NCI-H82 treated with DMSO at 0.1 percent for 48 hours (cell line): ENCODE results near the gene CCDC188.
A peak's percentile ranks its signal among the peaks of the same experiment; 100 is the strongest.

Experiments used
- DNase-seq: peaks from one replicate; lab custom pipeline; 2025; ENCODE audit not compliant: unreplicated experiment; lab: John Stamatoyannopoulos, UW

The CCDC188 gene

DNA sequence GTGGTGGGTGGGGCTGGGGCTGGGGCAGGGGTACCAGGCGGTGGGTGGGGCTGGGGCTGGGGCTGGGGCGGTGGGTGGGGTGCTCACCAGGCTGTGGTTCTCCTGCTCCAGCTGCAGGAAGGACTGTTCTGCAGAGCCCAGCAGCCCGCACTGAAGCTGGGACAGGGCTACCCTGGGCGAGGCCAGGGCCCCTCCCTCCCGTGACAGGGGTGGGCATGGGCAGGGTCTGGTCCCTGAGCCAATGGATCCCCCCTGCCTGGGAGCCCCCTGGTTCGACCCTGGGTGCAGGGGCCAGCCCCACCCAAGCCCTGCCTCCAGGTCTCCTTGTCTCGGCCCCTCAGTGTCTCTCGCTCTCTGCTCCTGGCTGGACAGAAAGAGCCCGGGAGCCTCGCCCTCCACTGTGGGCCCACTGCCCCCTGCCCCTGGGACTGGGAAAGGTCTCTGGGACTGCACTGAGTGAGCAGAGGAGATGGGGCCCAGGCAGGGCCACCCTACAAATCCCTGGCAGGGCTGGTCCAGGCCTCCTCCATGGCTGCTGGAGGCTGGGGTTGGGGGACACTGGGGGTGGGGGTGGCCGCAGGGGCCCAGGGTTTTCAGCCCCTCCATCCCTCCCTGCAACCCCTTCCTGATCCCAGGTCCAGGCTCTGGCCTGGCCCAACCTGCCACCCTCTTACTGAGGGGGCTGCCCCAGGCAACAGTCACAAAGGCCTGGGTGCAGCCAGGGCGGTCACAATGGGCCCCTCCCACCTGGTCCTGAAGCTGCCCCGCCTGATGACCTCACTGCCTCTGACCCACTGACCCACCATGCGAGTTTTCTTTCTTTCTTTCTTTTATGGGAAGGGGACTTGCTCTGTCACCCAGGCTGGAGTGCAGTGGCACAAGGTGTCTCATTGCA, at the start of gene CCDC188:
Gene CCDC188, minus strand, starts transcription at position 675 of the 895 bp plus-strand sequence. Its CDS starts 69 bp downstream, at position 606.
- DNase-seq, result no peak

DNA sequence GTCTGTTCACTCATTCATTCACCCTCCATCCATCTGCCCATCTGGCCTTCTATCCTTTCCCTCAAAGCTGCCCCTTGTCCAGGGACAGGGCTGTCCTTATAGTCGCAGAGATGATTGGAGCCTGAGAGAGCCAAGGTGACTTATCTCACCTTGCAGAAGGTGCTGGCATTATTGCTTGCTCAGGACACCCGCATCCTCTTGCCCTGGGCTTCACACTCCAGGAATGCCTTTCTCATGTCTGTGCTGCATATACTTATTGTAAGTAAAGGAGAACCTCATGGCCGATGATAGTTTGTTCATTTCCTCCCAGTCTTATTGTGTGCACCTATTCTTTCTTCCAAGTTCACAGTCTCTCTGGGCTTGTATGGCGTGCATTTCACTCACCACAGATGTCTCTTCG, 49.1 kb upstream of the CCDC188 start:
- no peak for DNase-seq

DNA sequence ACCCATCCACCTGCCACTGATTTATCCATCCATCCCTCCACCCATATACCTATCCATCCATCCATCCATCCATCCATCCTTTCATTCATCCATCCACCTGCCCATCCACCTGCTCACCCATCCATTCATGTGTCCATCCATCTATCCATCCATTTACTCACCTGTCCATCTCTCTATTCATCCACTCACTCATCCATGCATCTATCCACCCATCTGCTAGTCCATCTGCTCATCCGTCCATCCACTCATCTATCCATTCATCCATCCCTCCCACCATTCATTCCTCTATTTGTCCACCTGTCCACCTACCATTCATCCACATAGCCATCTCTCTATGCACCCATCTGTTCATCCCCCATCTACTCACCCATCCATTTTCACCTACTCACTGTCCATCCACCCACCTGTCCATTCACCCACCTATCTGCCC, 48.6 kb upstream of the CCDC188 start:
- DNase-seq, result no peak

DNA sequence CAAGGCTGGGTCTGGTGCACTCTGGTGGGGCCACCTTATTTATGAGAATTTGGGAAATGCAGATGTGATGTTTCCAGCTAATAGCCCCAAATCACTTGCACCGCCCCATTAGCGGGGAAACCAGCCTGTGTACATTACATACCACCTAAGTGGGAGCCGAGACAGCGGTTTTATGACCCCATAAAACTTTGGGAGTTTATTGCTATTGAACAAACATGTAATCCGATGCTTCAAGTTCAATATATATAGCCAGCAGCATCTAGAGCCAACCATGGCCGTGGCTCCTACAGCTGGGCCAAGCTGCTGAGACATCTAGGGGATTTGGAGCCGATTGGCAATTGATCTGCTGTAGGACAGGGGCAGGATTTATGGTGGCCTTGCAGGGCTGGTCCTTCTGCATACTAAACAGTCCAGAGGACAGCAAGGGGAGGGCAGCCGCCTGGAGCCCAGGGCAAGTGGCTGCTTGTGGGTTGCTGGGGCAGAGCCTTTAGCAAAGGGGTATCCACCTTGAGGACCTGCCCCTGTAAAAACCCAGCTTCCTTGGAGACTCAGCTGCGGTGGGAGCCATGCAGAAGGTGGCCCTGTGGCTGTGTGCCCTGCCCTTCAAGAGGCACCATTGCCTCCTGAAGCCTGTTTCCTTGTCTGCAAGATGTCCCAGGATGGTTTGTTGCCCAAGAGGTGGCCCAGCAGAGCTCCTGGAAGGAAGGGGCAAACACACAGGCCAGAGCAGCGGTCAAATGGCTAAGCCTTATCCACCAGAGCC, 47.9 kb upstream of the CCDC188 start:
- DNase-seq, result no peak

DNA sequence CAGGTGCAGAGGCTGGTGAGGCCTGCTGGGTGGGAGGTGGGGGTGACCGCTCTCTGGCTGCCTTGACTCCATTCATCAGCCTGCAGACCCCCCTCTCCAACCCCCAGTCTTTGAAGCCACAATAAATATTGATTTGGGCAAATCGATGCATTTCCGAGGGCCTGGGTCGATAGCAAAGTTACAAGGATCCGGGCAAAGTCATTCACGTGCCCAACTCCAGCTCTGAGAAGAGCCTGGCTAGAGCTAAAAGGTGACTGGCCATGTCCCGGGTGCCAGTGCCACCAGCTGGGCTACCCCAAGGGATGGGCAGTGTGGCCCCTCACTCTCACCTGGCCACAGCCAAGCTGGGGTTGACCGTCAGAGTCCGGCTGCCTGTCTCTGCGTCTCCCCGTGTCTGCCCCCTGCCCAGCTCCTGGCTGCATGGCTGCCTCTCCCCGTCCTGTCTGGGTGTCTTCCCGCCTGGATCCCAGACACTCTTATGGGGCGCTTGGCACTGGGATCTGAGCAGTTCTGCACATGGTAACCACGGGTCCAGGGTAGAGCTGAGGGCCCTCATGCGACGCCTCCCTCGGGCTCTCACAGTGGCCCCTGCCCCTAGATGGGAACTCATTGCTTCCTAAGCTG, 46.7 kb upstream of the CCDC188 start:
- no peak for DNase-seq

DNA sequence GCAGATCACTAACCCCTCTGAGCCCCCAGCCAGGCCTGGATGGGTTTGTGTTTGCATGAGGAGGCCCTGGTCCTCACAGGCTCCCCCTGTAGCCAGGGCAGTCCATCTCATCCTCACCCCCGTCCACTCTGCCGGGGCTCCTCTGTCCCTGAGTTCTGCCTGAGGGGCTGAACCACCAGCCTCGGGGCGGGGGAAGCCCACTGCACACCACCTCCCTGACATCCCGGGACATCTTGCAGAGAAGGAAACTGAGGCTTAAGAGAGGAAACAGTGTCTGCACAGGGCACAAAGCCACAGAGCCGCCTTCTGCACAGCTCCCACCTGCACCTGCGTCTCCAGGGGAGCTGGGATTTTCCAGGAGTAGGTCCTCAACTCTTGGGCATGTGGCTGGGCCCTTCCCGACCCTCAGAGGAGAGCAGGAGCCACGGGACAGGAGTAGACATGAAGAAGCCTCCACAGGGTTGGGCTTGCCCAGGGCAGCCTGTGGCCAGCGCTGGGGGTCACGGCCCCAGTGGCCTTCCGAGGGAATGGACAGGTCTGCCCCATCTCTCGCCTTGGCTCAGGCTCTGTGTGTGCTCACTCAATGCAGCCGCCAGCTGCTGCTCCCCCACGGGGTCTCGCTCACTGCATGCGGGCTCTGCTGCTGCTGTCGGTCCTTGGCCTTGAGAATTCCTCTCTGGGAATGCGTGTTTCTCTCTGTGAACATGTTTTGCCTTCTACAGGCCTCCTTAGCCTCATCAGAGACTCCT, 45.4 kb upstream of the CCDC188 start:
- DNase-seq, result no peak

DNA sequence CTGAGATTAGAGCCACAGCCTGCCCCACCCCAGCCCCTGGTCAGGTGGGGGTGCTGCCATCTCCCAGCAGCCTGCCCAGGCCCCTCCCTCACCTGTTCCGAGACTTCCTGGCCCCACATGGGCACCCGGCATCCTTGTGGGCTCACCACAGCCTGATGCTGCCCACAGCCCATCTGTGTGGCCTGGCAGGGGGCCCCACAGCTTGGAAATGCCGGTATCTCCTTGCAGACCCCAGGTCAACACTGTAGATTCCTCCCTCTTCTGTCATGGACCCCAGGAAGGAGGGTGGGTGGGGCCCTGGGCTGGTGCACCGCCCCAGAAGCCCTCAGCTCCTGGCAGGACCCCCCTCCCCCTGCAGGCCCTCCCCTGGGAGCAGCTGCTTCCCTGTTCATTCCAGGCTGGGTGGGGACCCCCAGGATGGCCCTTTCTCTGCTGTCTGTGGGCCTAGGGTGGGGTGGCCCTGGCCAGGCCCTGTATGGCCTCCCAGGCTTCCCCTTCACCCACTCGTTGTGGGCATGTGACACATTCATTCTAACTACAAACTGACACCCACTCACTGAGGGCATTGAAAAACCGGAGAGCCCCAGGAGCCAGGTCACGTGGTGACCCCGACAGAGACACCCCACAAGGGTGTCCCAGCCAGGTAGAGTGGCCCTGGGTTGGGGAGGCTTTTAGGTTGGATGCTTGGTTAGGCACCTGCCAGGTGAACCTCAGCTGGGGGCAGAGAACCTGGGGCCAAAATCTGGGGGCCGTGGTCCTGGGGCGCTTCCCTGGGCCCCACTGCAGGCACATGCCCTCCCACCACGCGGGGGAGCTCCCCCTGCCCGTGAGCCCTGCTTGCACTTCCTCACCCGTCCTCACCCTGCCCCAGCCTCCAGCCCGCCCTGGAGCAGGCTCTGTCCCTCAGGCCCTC, 44.1 kb upstream of the CCDC188 start:
- no peak for DNase-seq

DNA sequence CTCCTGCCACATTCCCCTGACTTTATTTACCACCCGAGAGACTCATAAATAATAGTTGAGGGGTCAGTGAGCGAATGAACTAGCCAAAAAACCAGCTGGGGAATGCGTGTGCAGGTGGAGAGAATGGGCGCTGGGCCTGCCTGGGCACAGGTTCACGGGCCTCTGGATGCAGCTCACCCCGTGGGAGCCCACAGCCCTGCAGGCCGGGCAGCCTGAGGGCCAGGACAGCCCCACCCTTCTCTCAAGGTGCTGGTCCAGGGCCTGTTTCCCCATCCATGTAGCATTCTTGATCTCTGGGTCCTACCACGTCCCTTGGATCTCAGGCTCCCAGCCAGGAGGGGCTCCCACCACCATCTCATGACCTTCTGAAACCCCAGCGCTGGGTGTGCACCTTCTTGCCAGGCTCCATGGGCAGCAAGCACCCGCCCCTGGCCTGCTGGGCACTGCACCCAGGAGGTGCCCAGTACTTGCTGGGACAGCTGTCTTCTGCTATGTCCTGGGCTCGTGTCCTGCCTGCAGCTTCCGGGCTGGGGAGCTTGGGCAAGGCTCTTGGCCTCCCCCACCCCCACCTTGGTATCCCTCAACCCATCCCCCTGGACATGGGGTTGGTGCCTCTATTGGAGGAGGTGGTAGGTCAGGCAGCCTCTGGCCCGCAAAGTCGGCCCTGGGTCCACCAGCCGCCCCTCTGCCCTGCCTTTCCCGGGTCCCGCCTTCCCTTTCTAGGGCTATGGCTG, 43.1 kb upstream of the CCDC188 start:
- no peak for DNase-seq

DNA sequence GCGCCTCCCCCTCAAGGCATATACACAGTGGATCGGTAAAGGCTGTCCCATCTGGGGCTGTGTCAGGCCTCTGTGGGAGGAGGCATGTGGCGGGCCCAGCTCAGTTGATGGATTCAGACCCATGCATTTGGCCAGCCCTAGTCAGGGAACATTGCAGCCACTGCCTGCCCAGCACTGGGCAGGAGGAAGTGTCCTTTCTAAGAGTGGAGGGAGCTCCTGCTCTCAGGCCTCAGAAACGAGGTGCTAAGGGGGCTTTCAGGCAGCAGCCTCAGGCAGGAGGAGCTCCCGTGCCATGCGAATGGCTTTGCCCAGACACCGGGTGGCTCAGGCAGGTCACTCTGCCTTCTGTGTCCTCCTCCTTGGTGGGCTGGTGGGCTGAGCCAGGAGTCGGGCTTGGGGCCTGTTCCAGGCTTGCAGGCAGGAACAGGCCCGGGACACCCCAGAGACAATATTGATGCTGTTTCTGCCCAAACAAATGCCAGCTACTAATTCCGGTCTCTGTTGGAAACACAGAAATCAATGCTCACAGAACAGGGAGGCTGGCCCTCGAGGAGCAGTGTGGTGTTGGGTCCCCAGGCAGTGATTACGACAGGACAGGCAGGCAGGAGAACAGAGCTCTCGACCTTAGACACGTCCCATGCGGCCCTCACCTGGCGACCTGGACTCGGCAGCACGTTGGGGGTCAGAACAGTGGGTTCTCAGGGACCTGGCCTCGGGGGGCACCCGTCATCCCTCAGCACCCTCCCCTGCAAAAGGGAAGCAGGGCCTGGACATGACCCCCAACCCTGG, 42.3 kb upstream of the CCDC188 start:
- no peak for DNase-seq

DNA sequence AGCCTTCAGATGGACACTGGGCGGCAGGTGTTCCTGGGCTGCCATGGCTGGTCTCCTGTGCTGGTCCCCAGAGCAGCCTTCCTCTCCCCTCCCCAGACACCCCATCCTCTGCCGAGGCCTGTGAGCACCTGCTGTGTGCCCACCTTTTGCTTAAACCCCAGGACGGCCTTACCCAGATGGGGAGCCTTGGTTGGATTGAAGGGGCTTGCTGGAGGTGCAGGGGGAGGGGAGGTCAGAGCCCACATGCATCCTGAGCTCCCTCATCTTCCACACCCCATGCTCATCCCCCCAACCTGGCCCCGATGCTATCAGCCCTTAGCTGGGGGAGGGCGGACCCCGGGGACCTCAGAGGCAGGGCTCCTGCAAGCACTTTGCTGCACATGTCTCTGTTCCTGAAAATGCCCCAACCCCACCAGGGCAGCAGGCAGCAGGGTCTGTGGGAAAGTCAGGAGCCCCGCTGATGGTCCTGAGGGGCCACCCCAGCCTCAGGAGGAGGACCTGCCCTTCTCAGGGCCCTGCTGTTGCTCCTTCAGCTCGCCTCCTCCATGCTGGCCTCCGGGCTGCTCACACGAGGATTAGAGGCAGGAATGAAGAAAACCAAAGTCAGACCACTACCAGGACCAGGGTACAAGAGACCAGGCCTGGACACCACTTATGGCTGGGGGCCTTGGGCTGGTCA, 41.6 kb upstream of the CCDC188 start:
- DNase-seq, result no peak

DNA sequence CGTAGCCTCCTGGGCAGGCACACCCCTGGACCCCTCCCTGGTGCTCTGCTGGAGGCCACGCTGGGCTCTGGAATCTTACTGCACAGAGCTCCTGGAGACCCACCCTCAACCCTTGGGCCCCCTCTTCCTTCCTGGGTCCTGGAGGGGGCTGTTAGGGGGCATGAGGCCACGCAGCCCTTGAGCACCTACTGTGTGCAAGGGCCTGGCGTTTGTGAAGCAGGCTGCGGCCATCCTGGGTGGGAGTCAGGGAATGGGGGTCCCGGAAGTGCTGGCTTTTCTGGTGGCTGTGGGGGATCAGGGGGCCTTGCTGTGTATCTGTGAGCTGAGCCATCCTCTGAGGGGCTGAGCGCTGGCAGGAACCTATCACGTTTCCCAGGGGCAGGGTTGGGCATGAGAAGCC, 40.9 kb upstream of the CCDC188 start:
- no peak for DNase-seq

DNA sequence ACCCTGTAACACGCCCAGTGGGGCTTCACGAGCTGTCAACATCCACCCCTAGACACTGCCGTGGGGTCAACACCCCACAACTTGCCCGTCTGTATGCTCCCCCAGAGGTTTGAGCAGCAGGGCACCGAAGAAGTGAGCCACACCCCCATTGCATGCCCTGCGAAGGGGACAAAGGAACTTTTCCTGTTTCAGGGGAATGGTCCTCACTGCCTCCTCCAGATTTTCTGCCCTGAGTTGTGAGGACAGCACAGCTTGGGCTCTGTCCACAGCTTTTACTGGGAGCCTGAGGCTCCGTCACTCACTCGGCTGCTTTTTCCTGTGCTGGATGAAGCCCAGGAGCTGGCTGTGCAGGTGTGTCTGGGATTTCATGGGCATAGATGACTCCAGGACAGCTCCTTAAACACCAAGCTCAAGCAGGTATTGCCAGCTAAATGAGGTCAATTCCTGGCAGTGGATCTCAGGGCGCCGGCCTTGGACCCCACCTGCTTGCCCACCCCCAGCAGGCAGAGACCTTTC, 40.2 kb upstream of the CCDC188 start:
- no peak for DNase-seq

DNA sequence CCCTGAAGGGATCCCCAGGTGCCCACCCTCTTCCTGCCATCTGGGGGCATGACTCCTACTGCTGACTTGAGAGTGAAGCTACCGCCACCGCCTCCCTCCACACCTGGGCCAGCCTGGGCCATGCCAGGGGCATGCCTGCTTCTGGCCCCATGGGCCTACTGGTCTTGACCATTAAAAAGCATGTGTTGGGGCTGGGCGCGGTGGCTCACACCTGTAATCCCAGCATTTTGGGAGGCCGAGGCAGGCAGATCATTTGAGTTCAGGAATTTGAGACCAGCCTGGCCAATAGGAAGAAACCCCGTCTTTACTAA, 37.7 kb upstream of the CCDC188 start:
- no peak for DNase-seq

DNA sequence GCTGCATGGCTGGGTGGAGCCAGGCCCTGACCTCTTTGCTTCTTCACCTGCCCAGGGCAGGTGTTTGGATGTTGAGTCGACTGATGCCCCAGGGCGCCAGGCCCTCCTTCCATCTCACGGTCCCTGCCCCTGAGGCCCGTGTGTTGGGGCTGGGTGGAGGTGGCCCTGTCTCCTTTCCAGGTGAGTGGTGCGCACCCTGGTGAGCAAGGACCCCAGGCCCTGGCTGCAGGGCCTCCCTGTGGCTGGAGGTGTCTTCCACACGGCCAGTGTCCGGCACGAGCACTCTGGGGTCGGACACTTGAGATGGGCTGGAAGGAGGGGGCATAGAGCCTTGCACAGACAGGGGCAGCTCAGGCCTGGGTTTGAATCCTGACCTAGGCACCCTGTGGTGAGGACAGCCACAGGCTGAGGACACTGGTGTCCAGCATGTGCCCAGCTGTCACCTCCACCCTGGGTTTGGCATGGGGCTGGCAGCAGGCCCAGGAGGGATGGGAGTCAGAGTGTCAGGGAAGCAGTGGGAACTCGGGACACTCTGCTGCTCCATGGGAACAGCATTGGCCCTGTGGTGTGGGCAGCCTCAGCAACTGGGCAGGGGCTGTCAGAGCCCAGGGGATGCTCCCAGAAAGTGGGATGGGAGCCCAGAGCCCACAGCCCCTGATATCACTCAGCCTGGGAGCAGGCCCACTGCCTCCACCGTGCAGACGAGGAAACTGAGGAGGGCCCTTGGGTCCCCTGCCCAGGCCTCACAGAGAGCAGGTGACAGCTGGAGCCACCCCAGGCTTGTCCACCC, 37.1 kb upstream of the CCDC188 start:
- DNase-seq, result no peak

DNA sequence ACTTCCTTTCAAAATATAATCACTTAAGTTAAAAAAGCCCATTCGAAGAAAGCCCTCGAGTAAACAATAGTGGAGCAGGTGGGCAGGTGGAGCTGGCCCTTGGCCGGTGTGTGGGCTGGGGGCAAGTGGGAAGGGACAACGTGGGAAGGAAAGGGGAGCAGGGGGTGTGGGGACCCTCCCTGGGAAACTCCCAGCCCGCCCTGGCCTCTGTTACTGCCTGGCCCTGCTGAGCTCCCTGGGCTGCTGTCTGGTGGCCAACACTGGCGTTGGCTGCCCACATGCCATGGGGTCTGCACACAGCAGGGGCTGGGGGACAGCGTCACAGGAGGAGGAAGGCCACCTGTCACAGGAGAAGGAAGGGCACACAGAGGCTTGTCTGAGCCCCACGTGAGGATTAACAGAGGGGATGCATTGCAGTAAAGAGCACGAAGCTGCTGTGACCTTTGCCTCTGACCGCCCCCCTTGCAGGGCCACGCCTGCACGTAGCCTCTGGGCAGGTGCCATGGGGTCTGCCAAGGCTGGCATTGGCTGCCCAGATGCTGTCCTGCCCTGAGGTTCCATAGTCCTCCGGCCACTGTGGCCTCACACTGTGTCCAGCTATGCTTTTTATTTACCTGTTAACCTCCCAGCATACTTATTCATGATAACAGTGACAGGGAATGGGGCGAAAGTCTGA, 36.2 kb upstream of the CCDC188 start:
- DNase-seq, result no peak

DNA sequence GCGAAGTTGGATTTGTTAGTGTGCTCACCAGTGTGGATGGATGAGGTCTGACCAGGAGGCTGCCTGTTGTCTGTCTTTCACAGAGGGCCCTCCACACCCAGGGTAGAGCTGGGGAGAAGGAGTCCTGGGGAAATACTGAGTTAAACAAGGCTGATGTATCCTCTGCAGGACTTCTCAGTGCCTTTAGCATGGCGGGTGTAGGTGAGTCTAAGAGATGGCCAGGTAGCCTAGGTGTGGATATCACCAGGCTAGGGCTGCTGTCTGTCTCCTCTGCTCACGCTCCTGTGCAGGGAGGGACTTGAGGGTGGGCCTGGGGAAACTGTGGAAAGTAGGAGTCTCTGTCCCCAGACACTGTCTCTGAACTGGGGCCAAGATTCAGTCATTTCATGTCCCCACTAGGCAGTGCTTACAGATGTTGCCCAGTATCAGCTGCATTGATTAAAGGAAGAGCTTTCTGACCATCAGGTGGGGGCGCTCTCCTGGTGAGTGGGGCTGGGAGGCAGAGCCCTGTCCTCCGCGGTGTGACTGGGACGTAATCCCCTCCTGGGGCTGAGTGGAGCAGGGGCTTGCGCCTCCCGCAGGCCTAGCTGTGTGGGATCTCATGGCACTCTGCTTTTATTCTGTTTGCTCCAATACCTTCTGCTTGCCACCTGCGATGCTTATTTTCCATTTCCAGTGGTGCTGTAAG, 35.5 kb upstream of the CCDC188 start:
- DNase-seq, result peak; percentile 47
